Upper lobe of left lung (tissue), 4 donors: Measurements from ENCODE around the gene POLA1.

Experiments used
- EP300 ChIP-seq, 4 donors: sonication (generic); formaldehyde crosslinking; IDR thresholded peaks; one replicate each; pipeline ENCODE4 v1.5.1; 2017; ENCODE audit warnings: antibody characterized with exemption in 4 of 4, control low read depth in 2 of 4
- POLR2A ChIP-seq, 4 donors: fragments of 450-650 bp; IDR thresholded peaks; one replicate each; pipeline ENCODE4 v1.5.1; 2016 to 2017; ENCODE audit warnings: antibody characterized with exemption in 4 of 4, mild to moderate bottlenecking in 2 of 4
- TF ChIP-seq, protein P1 (sequence below), 6 experiments: fragments of 450-650 bp in 4 of 6; fragments of 200-600 bp in 2 of 6; sonication (generic) in 2 of 6; IDR thresholded peaks; one replicate each; pipeline ENCODE4 v1.5.1; 2016 to 2019; ENCODE audit warnings: antibody characterized with exemption in 6 of 6

DNA sequence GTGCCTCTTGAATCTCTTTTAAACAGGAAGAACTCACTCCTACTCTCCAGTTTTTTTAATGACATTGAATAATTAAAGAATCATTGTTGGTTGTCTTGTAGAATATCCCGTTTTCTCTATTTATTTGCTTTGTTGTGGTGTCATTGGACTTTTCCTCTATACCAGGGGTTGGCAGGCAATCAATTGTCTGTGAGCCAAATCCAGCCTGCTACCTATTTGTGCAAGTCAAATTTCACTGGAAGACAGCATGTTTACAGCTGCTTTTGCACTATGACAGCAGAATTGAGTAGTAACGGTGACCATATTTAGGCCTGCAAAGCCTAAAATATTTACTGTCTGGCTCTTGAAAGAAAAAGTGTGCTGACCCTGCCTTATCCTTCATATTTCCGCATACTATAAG is 34.8 kb downstream of the POLA1 start:
- TF ChIP-seq, protein P1, sequence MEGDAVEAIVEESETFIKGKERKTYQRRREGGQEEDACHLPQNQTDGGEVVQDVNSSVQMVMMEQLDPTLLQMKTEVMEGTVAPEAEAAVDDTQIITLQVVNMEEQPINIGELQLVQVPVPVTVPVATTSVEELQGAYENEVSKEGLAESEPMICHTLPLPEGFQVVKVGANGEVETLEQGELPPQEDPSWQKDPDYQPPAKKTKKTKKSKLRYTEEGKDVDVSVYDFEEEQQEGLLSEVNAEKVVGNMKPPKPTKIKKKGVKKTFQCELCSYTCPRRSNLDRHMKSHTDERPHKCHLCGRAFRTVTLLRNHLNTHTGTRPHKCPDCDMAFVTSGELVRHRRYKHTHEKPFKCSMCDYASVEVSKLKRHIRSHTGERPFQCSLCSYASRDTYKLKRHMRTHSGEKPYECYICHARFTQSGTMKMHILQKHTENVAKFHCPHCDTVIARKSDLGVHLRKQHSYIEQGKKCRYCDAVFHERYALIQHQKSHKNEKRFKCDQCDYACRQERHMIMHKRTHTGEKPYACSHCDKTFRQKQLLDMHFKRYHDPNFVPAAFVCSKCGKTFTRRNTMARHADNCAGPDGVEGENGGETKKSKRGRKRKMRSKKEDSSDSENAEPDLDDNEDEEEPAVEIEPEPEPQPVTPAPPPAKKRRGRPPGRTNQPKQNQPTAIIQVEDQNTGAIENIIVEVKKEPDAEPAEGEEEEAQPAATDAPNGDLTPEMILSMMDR (IDR thresholded peaks at IDR 0.05), result no peak
- TF ChIP-seq EP300 (IDR thresholded peaks at IDR 0.05) (no peak), POLR2A (IDR thresholded peaks at IDR 0.05) (no peak)
